Fibroblast of skin of left biceps (primary cell): Measurements from ENCODE around the gene OR5AC2.

ENCODE experiments used
- DNase-seq, 2 experiments: peaks; one replicate each; pipeline ENCODE4 v3.0.0-alpha.2; 2013; ENCODE audit warnings: low read depth in 2 of 2

Gene OR5AC2, protein sequence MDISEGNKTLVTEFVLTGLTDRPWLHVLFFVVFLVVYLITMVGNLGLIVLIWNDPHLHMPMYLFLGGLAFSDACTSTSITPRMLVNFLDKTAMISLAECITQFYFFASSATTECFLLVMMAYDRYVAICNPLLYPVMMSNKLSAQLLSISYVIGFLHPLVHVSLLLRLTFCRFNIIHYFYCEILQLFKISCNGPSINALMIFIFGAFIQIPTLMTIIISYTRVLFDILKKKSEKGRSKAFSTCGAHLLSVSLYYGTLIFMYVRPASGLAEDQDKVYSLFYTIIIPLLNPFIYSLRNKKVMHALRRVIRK

DNA sequence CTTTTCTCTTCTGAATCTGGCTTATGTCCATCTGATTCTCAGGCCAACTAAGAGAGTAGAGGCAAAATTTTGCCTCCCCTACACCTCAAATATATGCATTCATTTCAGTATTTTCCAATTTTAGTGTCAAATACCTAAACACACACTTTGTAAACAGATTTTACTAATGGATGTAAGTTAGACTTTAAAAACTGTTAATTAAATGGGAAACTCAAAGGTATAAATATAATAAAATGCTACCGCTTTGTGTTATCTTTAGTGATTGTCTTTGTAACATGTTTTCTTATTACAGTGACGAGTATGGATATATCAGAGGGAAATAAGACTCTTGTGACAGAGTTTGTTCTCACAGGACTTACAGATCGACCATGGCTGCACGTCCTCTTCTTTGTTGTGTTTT lies at the start of gene OR5AC2:
TSS of gene OR5AC2 (plus strand) at position 301 of the 400 bp plus-strand sequence. CDS start at position 301, 0 bp downstream.
- DNase-seq, result no peak

DNA sequence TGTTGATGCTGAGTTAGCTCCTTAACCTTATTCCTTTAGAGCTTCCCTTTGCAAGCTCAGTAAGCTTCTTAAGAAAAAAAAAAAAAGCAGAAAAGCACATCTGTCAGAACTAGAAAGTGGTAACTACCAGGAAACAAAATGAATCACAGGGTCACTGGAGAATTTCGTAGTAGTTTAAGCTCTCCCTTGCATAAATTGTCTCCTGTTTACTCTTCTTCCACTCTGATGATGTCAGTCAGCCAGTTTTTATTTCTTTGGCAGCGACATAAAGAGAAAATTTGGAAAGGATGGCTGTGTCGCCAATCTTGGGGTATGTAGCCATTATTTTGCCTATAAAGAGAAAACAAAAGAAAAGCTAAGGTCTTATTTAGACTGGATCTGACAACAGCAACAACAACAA lies 48.7 kb upstream of the OR5AC2 start:
- no peak for DNase-seq

DNA sequence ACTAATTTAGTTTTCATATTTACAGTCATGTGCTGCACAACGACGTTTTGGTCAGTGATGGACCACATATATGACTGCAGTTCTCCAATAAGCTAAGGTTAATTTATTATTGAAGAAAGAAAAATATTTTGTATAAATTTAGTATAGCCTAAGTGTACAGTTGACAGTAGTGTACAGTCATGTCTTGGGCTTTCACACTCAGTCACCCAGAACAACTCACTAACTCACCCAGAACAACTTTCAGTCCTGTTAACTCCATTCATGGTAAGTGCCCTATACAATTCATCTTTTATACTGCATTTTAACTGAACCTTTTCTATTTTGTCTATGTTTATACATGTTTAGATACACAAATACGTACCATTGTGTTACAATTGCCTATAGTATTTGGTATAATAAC lies 48.1 kb upstream of the OR5AC2 start:
- no peak for DNase-seq

DNA sequence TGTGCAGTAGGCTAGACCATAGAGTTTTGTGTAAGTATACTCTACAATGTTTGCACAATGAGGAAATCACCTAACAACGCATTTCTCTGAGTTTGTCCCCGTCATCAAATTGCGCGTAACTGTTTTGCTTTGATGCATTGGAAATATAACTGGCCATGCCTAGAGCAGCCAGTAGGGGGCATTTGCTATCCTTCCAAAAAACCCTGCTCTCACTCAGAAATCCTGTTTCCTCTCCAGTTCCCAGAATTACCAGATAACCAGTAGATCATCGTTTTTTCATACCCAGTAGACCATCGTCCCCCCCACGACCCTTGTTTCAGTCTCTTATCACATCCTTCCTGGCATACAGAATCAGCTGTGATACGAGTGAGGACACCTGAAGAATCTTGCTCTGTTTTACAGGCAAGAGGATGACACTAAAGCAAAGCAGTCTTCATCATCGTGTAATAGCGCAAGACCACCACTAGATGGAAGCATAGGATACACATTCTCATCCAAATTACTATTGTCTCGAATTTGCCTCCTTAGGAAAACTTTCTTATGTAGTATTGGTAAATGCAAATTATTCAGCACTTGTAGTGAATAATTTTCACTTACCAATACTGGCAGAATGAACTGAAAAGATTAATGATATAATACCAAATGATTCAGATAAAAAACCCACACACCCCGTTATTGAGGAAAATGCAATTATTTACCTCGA lies 47.5 kb upstream of the OR5AC2 start:
- peak; percentile 49 to 51 for DNase-seq

DNA sequence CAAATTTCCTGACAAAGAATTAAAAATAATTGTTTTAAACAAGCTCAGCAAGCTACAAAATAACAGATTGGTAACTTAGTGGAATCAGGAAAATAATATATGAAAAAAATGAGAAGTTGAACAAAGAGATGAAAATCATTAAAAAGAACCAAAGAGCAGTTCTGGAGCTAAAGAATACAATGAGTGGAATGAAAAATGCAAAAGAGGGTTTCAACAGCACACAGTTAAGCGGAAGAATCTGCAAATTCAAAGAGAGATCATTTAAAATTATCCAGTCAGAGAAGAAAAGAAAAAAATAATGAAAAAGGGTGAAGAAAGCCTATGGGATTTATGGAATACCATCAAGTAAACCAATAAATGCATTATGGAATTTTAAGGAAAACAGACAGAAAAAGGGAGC lies 45.6 kb upstream of the OR5AC2 start:
- DNase-seq, result no peak

DNA sequence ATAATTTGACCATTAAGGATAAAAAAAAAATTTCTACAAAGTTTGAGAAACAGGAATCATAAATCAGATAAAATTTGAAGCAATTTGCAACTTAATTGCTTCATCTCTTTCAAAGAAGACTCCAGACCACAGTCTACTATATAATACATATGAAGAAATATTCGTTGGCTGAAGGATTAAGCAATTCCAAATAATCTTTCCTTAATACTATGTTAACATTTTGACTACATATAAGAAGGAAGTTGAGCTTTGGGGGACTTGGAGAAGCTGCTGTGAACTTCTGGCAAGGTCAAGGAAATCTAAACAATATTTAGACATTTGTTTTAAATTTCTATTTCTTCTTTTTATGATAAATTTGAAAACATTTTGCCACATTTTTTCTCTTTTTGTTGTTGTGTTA lies 38.4 kb upstream of the OR5AC2 start:
- no peak for DNase-seq

DNA sequence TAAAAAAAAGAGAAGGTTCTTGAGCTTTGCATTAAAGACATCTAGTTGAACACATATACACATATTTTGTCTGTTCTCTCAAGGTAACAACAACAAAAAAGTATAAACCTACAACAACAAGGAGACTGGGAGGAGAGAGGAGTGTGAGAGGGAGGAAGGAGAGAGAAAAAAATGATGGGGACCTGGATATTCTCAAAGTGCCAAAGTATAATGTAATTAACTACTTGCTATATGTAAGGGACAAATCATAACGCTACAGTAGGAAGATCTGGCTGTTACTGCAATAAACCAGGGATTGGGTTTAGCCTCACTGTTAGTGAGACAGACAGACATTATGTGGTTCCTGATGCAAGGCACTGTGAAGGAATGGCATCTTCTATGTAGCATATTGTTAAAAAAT lies 37.7 kb upstream of the OR5AC2 start:
- DNase-seq, result no peak

DNA sequence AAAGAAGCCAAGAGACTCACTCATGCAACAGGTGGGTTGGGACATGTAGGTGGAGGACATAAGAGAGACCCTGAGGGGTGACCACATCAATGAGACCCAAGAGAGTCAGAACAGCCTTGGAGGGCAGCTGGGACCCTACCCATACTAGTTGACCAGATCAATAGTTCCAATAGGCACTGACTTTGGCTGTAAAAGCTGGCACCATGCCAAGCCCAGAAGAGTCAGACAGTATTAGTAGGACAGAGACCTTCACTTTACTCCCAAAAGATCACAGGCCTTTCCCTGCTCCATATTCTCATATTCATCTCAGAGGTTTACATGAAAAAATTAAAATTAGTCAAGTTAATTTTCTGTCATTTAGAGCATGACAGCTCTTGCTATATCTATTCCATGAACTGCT lies 30.9 kb upstream of the OR5AC2 start:
- no peak for DNase-seq

DNA sequence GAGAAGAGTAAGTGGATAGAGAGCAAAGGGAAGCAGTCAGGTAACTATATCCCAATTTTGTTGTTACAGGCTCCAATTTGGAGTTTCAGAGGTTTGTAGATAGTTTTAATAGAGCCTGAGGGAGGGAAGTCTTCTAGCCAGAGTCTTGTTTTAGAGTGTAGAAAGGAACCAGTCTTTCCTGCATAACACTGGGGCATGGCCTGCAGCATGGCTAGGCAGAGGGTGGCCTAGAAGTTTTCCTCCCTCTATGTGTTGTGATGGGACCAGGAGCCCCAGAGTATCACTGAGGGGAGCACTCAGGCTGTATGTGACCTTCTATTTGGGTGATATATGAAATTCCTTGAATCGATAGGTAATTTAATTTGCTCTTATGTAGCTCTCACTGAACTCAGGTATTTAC lies 29.3 kb upstream of the OR5AC2 start:
- DNase-seq, result no peak

DNA sequence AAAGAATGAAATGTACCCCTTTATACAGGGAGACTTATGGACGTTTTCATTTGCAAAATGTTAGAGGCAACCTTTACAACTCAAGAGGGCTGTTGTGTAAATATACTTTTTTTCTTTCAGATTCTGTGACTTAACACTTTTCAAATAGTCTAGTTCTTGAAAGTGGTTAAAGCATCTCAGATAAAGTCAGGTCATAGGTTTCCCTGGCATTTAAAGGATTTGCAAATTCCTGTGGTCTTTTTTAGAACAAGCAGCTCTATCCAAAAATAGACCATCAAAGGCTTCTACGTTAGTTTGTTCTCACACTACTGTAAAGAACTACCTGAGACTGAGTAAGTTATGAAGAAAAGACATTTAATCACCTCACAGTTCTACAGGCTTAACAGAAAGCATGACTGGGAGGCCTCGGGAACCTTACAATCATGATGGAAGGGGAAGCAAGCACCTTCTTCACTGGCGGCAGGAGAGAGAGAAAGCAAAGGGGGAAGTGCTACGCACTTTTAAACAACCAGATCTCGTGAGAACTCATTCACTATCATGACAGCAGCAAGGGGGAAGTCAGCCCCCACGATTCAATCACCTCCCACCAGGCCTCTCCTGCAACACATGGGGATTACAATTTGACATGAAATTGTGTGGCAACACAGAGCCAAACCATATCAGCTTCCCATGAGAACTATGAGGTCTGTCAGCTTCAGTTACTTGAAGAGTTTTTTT lies 28.6 kb upstream of the OR5AC2 start:
- DNase-seq, result no peak

DNA sequence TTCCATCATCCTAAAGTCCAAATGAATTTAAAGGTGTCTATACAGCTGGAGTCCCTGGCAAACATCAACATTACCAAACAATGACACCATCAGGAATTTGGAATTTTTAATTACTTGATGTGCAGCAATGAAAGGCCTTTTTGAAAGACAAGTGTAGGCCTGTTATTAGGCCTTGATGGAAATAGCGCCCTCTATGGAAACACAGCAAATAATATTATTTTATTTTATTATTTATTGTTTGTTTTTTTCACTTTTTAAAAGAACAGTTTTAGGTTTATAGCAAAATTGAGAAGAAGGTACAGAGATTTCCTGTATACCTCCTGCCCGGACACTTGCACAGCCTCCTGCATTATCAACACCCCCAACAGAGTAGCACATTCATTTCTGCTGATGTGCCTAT lies 18.1 kb upstream of the OR5AC2 start:
- no peak for DNase-seq

DNA sequence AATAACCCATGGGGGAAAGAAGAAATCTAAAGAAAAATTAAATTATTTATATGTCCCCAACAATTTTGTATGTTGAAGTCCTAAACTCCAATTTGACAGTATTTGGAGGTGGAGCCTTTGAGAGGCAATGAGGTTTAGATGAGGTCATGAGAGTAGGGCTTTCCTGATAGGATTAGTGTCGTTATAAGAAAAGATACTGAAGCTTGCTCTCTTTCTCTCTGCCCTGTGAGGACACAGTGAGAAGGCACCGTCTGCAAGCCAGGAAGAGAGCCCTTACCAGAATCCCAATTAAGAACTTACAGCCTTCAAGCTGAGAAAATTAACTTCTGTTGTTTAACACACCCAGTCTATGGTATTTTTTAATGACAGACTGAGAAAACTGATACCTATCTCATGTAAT lies 16.1 kb upstream of the OR5AC2 start:
- no peak for DNase-seq

DNA sequence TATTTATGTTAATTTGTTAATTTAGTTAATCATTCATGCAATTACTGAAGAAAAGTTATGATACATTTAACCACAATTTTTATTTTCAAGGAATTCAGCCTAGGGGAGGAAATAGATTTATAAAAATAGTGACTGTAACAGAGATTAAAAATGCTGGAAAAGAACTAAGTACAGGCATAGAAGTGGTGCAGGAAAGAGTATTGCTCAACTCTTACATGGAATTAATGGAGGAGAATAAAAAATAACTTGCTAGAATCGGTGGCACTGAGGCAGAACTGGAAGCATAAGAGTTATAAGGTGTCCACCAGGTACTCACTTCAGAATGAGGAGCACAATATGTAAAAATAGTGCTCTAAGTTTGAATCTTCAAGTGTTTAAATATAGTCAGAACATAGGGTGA lies 13.5 kb upstream of the OR5AC2 start:
- DNase-seq, result no peak

DNA sequence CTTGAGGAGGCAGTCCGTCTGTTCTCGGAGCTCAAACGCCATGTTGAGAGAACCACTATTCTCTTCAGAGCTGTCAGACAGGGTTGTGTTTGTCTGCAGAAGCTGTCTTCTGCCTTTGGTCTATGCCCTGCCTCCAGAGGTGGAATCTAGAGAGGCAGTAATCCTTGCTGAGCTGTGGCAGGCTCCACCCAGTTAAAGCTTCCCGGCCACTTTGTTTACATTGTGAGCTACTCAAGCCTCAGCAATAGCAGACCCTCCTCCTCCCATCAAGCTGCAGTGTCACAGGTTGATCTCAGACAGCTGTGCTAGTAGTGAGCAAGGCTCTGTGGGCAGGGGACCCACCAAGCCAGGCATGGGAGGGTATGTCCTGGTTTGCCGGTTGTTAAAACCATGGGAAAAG lies 8.9 kb downstream of the OR5AC2 start:
- DNase-seq, result no peak

DNA sequence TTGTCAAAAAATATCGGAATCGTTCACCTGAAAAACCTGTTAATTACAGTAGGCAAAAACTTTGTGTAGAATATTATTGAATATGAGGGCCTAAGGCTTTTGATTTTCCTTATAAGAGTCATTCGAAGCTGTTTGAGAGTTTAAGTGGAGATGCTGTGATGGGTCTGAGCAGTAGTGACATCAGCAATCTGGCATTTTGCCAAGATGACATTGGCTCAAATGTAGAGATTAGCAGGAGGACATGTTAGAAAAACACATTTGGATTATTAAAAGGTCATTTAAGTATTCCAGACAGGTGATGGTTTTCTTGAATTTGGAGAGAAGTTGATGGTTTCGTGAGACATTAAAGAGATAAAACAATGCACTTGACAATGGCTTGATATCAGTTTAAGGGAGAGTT lies 12.9 kb downstream of the OR5AC2 start:
- no peak for DNase-seq

DNA sequence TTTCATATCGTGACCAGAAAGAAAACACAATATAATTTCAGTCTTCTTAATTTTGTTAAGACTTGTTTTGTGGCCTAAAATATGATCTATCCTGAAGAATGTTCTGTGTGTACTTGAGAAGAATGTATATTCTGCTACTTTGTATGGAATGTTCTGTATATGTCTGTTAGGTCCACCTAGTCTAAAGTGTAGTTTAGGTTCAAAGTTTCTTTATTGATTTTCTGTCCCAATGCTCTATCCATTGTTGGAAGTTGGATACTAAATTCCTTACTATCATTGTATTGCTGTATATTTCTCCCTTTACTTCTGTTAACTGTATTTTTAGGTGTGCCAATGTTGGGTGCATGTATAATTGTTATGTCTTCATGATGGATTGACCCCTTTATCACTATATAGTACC lies 21.2 kb downstream of the OR5AC2 start:
- no peak for DNase-seq

DNA sequence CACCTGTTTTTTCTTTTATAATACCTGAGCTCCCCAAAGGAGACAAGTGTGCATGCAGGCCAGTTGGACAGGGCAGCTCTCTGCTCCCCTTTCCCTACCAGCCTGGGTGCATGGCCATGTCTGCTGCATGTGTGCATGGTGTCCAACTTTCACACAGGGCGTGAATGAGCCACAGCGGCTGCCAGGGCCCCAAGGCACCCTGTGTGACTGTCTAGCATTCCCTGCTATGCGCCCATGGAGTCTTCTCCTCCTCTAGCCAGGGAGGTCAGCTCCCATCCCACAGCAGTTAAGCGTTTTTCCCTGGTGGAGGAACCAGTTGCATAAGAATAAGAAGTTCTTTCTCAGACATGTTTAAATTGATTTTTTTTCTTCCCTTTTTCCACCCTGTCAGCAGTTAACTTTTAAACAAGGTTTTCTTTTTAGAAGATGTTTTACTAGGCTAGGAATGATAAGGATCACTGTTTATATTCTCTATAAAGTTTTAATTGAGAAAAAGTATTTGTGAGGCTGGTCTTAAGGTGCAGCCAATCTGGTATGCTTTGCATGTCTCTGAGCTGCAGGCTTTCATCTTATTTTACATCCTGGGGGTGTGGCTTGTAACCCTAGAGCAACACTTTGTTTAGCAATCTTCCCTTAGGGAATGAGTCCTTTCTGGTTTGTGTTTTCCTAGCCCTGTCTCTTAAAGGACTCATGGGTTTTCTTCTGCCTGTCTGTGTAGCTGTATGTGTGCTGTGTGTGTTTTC lies 23.0 kb downstream of the OR5AC2 start:
- DNase-seq, result no peak

DNA sequence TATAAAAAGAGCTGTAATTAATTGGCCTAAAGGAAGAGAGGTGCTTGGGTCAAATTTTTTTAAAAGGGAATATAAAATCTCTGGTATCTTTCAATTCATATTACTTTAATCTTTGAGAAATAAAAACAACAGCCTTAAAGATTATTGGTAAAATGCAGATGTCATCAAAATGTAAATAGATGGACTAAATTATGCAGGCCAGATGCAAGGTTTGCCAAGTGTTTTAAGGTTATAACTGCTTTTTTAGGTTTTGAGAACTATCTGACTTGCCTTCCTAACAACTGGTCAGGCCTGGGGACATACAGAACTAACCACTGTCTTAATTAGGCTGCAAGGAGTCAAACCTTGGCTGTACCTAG lies 23.6 kb downstream of the OR5AC2 start:
- no peak for DNase-seq

DNA sequence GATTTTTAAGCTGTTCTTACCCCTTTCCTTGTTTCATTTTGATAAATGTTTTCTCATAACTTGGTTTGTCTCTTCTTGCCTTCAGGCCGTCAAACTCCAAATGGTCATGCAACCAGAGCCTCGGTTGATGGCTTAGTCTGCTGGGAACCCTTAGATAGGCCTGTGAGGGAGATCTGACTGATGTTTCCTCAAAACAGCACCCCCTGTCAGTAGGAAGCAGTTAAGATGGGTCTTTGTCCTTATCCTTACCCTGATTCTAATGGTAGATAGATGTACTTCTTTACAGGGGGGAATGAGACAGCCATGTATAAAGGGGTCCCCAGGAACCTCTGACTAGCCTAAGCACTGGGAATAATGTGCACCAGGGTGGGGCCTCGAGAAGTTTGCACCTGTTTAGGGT lies 27.3 kb downstream of the OR5AC2 start:
- no peak for DNase-seq

DNA sequence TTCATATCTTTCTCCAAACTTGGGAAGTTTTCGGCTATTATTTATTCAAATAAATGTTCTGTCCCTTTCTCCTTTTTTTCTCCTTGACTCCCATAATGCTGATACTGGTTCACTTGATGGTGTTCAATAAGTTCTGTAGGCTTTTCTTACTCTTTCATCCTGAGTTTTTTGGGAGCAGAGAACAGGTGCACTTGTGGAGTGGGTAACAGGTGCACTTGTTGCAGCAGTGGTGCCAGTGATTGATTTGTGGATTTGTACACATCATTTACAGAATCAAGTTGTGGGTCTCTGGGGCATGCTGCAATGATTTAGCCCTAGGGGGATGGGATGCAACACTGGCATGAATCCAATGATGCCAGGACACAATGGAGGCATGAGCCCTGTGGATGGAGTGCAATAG lies 28.7 kb downstream of the OR5AC2 start:
- DNase-seq, result no peak

DNA sequence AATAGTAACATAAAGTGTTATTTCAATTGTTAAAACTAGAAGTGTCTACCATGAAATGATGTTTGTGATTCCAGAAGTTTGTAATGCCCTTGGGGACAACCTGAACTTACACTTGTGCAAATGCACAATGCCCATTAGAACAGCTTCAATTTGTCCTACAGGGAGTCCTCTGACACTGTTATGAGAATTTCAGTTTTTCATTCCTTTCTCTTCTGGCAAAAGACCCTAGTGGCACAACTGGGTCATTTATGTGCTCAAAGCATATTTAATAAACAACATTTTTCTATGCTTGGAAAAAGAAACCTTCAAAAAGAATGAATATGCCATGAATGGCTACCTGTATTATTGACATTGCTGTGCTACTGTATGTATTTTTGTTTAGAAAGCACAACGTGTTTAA lies 43.4 kb downstream of the OR5AC2 start, which contains the start of gene OR5H1:
TSS of gene OR5H1 (plus strand) at position 301 of the 400 bp plus-strand sequence. CDS start 1,977 bp downstream, outside the sequence.
- no peak for DNase-seq

DNA sequence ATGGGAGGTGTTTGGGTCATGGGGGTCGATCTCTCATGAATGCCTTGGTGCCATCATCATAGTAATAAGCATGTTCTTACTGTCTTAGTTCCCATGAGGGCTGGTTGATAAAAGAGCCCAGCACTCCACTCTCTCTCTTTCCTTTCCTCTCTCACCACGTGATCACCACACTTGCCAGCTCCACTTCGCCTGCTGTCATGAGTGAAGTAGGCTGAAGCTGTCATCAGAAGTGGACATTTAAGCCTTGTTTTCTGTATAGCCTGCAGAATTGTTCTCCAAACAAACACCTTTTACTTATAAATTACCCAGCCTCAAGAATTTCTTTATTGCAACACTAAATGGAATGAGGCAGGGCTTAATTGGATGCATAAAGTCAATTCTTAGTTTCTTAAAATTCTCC lies 49.7 kb downstream of the OR5AC2 start:
- DNase-seq, result no peak
